HG03457 (cell line): ENCODE results near the gene G6PC1.

Source experiments
- ATAC-seq: cut with Tn5 transposase; IDR thresholded peaks from one replicate; pipeline ENCODE4 v1.9.1; 2021; ENCODE audit warnings: moderate number of reproducible peaks; ENCODE audit not compliant: unreplicated experiment

Gene G6PC1

DNA sequence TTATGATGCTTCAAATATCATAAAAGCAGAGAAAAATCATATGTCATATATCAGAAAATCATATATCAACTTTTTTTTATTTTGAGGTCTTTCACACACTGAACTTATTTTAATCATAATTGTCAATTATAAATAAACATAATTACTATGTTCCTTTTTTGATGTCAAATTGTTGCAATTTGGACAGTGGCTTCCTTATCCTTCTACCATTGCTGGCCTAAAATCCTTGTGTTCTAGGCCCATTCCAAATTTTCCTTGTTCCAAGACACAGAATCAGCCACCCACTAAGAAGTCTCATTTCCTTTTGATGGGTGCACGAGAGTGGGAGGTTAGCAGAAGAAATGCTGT, 28.9 kb downstream of the G6PC1 start:
- no peak for ATAC-seq

DNA sequence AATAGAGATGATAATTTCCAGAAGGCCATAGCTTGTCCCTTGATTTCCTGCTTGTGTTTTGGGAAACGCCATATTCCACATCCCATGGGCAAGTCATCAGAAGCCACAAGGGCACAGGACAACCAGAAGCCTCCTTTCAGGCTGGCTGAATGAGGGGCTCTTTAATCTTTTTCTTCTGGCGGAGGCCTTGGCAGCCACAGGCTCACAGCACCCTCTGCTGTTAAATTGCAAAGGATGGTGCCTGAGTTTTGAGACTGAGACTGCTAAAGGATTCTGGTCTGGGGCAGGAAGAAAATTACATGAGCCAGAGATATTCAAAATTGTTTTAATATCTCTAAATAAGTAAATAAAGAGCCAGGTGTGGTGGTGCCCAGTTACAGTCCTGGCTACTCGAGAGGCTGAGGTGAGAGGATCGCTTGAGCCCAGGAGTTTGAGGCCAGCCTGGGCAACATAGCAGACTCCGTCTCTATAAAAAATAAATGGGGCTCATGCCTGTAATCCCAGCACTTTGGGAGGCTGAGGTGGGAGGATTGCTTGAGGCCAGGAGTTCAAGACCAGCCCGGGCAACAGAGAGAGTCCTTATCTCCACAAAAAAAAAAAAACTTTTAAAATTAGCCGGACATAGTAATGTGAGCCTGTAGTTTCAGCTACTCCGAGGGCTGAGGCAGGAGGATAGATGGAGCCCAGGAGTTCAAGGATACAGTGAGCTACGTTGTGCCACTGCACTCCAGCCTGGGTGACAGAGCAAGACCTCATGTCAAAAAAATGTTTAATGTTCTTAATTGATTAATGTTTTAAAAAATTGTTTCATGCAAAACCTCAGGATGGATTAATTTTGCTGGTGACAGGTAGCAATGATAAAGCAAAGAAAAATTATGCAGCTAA, 37.4 kb downstream of the G6PC1 start:
- no peak for ATAC-seq

DNA sequence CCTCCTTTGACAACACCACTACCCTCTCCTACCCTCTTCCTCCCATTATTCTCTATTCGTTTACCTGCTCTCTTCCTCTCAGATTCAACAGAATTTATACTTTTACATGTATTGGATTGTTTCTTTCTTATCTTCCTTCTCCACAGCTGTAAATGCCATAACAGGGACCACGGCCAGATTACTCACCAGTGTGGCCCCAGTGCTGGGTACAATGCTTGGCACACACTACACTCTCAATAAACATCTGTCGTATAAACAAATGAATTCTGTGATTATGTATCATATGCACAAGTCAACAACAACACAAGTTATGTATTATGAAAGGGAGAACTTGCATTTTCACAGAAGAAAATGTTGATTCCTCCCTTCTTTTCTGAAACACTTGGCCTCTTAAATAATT, 43.6 kb downstream of the G6PC1 start:
- ATAC-seq: no peak

DNA sequence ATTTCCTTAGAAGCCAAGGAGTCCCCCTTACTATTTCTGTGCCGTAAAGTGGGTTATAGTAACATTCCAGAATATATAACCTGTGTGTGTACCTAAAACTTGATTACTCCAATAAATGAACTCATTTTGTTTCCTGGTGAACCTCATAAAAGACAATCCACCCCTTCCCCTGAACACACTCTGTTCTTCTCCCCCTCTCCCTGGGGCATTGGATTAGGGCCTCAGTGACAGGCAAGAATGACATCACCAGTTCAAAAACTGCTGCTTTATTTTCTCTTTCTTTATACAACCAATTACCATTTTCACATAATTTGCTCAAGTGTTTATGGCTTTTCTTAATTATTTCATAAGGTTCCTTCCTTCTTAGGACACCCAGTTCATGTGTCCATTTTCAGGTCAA, 46.2 kb downstream of the G6PC1 start:
- no peak for ATAC-seq

DNA sequence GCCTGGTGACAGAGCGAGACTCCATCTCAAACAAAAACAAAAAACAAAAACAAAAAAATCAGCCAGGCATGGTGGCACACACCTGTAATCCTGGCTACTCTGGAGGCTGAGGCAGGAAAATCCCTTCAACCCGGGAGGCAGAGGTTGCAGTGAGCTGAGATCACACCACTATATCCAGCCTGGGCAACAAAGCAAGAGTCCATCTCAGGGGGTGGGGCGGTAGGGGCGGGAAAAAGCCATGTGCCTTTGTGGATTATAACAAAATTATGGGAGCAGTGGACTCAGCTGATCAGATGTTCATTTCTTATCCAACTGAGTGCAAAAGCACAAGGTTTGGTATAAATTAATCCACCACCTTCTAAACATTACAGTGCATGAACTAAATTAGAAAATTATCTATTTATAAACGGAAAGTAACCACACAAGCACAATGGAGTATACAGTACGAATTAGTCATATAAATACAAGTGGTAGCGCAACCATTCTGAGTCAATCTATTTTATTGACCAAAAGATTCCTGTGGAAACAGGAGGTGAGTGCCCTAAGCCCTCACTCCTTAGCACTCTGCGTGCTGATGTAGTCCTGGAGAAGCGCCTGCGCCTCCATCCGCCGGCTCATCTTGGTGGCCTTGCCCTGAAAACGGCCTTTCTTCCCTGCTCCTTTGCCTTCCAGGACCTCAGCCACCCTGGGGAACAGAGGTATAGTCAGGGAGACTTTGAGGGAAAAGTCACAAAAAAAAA, 49.6 kb downstream of the G6PC1 start:
- no peak for ATAC-seq
